COR-L47 (cell line): ENCODE data around the gene CCDC3.
A peak's percentile ranks its signal among the peaks of the same experiment; 100 is the strongest.
"Not testable (repeated sequence)": the region's sequence is repeated elsewhere in the genome, so short reads cannot be mapped to it uniquely, and the experiment has no call there.

ENCODE experiments used
- DNase-seq: peaks from one replicate; lab custom pipeline; 2025; lab: John Stamatoyannopoulos, UW

The CCDC3 gene

GRCh38 chr10:13000431-13000830 is 1.1 kb downstream of the CCDC3 start:
- no peak for DNase-seq

- no peak for DNase-seq
Observed at GRCh38 chr10:12999849-13000248, 1.7 kb downstream of the CCDC3 start.

- no peak for DNase-seq
Observed at GRCh38 chr10:12995425-12995861, 6.1 kb downstream of the CCDC3 start.

- DNase-seq = no peak
Observed at GRCh38 chr10:12993595-12993994, 7.9 kb downstream of the CCDC3 start.

GRCh38 chr10:12985347-12985746 is 16.2 kb downstream of the CCDC3 start:
- DNase-seq = no peak

GRCh38 chr10:12984165-12984747 is 17.3 kb downstream of the CCDC3 start:
- DNase-seq = no peak

GRCh38 chr10:12983568-12983967 is 17.9 kb downstream of the CCDC3 start:
- not testable (repeated sequence) for DNase-seq

- DNase-seq = no peak
Observed at GRCh38 chr10:12981570-12981969, 19.9 kb downstream of the CCDC3 start.

GRCh38 chr10:12980713-12981306 is 20.7 kb downstream of the CCDC3 start:
- no peak for DNase-seq

GRCh38 chr10:12980102-12980661 is 21.3 kb downstream of the CCDC3 start:
- peak; percentile 2 for DNase-seq

- DNase-seq = no peak
Observed at GRCh38 chr10:12978891-12979290, 22.6 kb downstream of the CCDC3 start.

GRCh38 chr10:12975906-12976305 is 25.6 kb downstream of the CCDC3 start:
- no peak for DNase-seq

- no peak for DNase-seq
Observed at GRCh38 chr10:12975266-12975665, 26.2 kb downstream of the CCDC3 start.

- no peak for DNase-seq
Observed at GRCh38 chr10:12974491-12975199, 26.9 kb downstream of the CCDC3 start.

GRCh38 chr10:12974078-12974477 is 27.4 kb downstream of the CCDC3 start:
- DNase-seq = no peak

GRCh38 chr10:12973149-12973718 is 28.3 kb downstream of the CCDC3 start:
- no peak for DNase-seq

GRCh38 chr10:12972146-12972545 is 29.4 kb downstream of the CCDC3 start:
- DNase-seq = no peak

GRCh38 chr10:12971001-12971788 is 30.3 kb downstream of the CCDC3 start:
- DNase-seq = no peak

- DNase-seq = no peak
Observed at GRCh38 chr10:12969951-12970350, 31.6 kb downstream of the CCDC3 start.

- DNase-seq = no peak
Observed at GRCh38 chr10:12966067-12966466, 35.4 kb downstream of the CCDC3 start.

- DNase-seq = no peak
Observed at GRCh38 chr10:12965571-12965970, 35.9 kb downstream of the CCDC3 start.

- DNase-seq = no peak
Observed at GRCh38 chr10:12962556-12962955, 39.0 kb downstream of the CCDC3 start.
